Dedifferentiated amniotic fluid mesenchymal stem cell (primary cell): ENCODE data around the gene PRKCQ.

Source experiments
- DNase-seq: peaks from one replicate; pipeline ENCODE4 v3.0.0-alpha.2; 2016; ENCODE audit errors: extremely low spot score

PRKCQ gene

GRCh38 chr10:6567203-6567703 lies 12.8 kb downstream of the PRKCQ start:
- no peak for DNase-seq

GRCh38 chr10:6565588-6565987 lies 14.5 kb downstream of the PRKCQ start:
- DNase-seq: no peak

- DNase-seq: no peak
Observed at GRCh38 chr10:6564367-6564766, 15.7 kb downstream of the PRKCQ start.

GRCh38 chr10:6563731-6564130 lies 16.3 kb downstream of the PRKCQ start:
- DNase-seq: no peak

GRCh38 chr10:6563075-6563474 lies 17.0 kb downstream of the PRKCQ start:
- no peak for DNase-seq

GRCh38 chr10:6562221-6562620 lies 17.9 kb downstream of the PRKCQ start:
- no peak for DNase-seq

- no peak for DNase-seq
Observed at GRCh38 chr10:6561552-6561951, 18.5 kb downstream of the PRKCQ start.

GRCh38 chr10:6558759-6559461 lies 21.2 kb downstream of the PRKCQ start:
- no peak for DNase-seq

- no peak for DNase-seq
Observed at GRCh38 chr10:6558272-6558671, 21.8 kb downstream of the PRKCQ start.

- no peak for DNase-seq
Observed at GRCh38 chr10:6553937-6554336, 26.1 kb downstream of the PRKCQ start.

GRCh38 chr10:6543431-6544005 lies 36.6 kb downstream of the PRKCQ start:
- DNase-seq: no peak

- no peak for DNase-seq
Observed at GRCh38 chr10:6542999-6543430, 37.1 kb downstream of the PRKCQ start.

- DNase-seq: no peak
Observed at GRCh38 chr10:6539833-6540232, 40.2 kb downstream of the PRKCQ start.

GRCh38 chr10:6537770-6538169 lies 42.3 kb downstream of the PRKCQ start:
- DNase-seq: no peak

- no peak for DNase-seq
Observed at GRCh38 chr10:6536102-6536501, 44.0 kb downstream of the PRKCQ start.

GRCh38 chr10:6535156-6535764 lies 44.8 kb downstream of the PRKCQ start:
- no peak for DNase-seq

GRCh38 chr10:6532321-6532720 lies 47.8 kb downstream of the PRKCQ start:
- no peak for DNase-seq

- no peak for DNase-seq
Observed at GRCh38 chr10:6530966-6531365, 49.1 kb downstream of the PRKCQ start.

GRCh38 chr10:6530211-6530840 lies 49.8 kb downstream of the PRKCQ start:
- no peak for DNase-seq

- no peak for DNase-seq
Observed at GRCh38 chr10:6528198-6528950, 51.7 kb downstream of the PRKCQ start.

GRCh38 chr10:6525599-6526165 lies 54.4 kb downstream of the PRKCQ start:
- DNase-seq: no peak

GRCh38 chr10:6522230-6522629 lies 57.8 kb downstream of the PRKCQ start:
- no peak for DNase-seq
